Gastrocnemius medialis (tissue), 4 donors: Measurements from ENCODE around the gene TOR1AIP2.

Experiments
- CTCF ChIP-seq, 5 experiments: fragments of 450-650 bp in 3 of 5; fragments of 200-600 bp in 2 of 5; sonication (generic) in 2 of 5; IDR thresholded peaks in 4 of 5; conservative IDR thresholded peaks in 1 of 5; 1 replicate in 4 of 5; 2 replicates in 1 of 5; pipeline ENCODE4 v1.5.1; 2016 to 2019; ENCODE audit warnings: antibody characterized with exemption in 5 of 5, mild to moderate bottlenecking in 3 of 5, moderate library complexity in 3 of 5
- POLR2A ChIP-seq, 2 donors: fragments of 450-650 bp; IDR thresholded peaks; one replicate each; pipeline ENCODE4 v1.6.1; 2017; ENCODE audit warnings: antibody characterized with exemption in 2 of 2, mild to moderate bottlenecking in 2 of 2, moderate library complexity in 2 of 2

- TF ChIP-seq CTCF (IDR thresholded peaks at IDR 0.05 in 4 of 5, conservative IDR thresholded peaks at IDR 0.05 in 1 of 5) (no peak), POLR2A (IDR thresholded peaks at IDR 0.05) (no peak)
Observed at GRCh38 chr1:179794669-179795068, 82.9 kb downstream of the TOR1AIP2 start.
